Cardiac muscle cell (in vitro differentiated cells and primary cell): ENCODE results near the gene SNRK. TPM values are rescaled to one million over a fixed set of nuclear protein-coding genes. Genes with fewer than 3 reads are reported as not detected.

Source experiments
- DNase-seq, 2 donors: peaks; one replicate each; pipeline versions ENCODE4 v3.0.0 to v3.0.0-alpha.2; 2010 to 2017; ENCODE audit warnings: low read depth in 1 of 2, low spot score in 1 of 2
- H3K27ac ChIP-seq: fragments of 200-600 bp; sonication (generic); 2 replicates; pipeline ENCODE4 v1.5.1; 2016
- H3K27me3 ChIP-seq: fragments of 200-600 bp; sonication (generic); 2 replicates; pipeline ENCODE4 v1.6.0; 2016; ENCODE audit warnings: control low read depth
- H3K36me3 ChIP-seq: fragments of 200-600 bp; sonication (generic); 2 replicates; pipeline ENCODE4 v1.5.1; 2016; ENCODE audit warnings: control low read depth
- H3K4me1 ChIP-seq: fragments of 200-600 bp; sonication (generic); 2 replicates; pipeline ENCODE4 v1.8.1; 2017; ENCODE audit warnings: low read depth, mild to moderate bottlenecking, mixed run types
- H3K4me3 ChIP-seq: fragments of 200-600 bp; sonication (generic); 2 replicates; pipeline ENCODE4 v1.5.1; 2016; ENCODE audit warnings: mild to moderate bottlenecking
- H3K9me3 ChIP-seq: fragments of 200-600 bp; sonication (generic); 2 replicates; pipeline ENCODE4 v1.5.1; 2017; ENCODE audit warnings: low read depth, mild to moderate bottlenecking, control low read depth
- CTCF ChIP-seq: IDR thresholded peaks from 2 replicates; pipeline ENCODE4 v1.5.1; 2012; ENCODE audit warnings: low read depth, mild to moderate bottlenecking, low read length
- polyA plus RNA-seq: library from polyadenylated mRNA; unstranded; fragments of >200 nt; fragmentation: Nextera tagmentation; extraction: Ambion mirVana; gene quantifications from 2 replicates; pipeline ENCODE4 v1.2.1, GENCODE V29; 2016
- total RNA-seq: library from RNA; depleted of rRNA; stranded (reverse); fragments of >200 nt; gene quantifications from 2 replicates; pipeline ENCODE4 v1.2.3, GENCODE V29; 2016

Gene SNRK
- total and polyA plus RNA-seq, 2 experiments from 2014 or later, result 4.6 to 15.6 TPM

GRCh38 chr3:43365601-43366305 is 79.4 kb downstream of the SNRK start:
- Histone ChIP-seq H3K27ac (no peak overlapping the region), H3K9me3 (no peaks in the 10 kb centered on the region), H3K4me1 (no peaks in the 10 kb centered on the region), H3K36me3 (no peaks in the 10 kb centered on the region), H3K4me3 (no peak overlapping the region), H3K27me3 (no peaks in the 10 kb centered on the region)
- TF ChIP-seq CTCF, result no peak
- DNase-seq, result no peak

GRCh38 chr3:43366481-43366880 is 80.1 kb downstream of the SNRK start:
- no peak for TF ChIP-seq CTCF
- H3K27me3 ChIP-seq, result no peaks in the 10 kb centered on the region
- H3K4me1 ChIP-seq, result no peaks in the 10 kb centered on the region
- H3K4me3 ChIP-seq, result no peak overlapping the region
- H3K27ac ChIP-seq, result no peak overlapping the region
- DNase-seq, result no peak
- H3K36me3 ChIP-seq, result no peaks in the 10 kb centered on the region
- H3K9me3 ChIP-seq, result no peaks in the 10 kb centered on the region

GRCh38 chr3:43366885-43367284 is 80.5 kb downstream of the SNRK start:
- Histone ChIP-seq H3K27me3 (no peaks in the 10 kb centered on the region), H3K4me3 (no peak overlapping the region), H3K4me1 (no peaks in the 10 kb centered on the region), H3K27ac (no peak overlapping the region), H3K9me3 (no peaks in the 10 kb centered on the region), H3K36me3 (no peaks in the 10 kb centered on the region)
- no peak for DNase-seq
- TF ChIP-seq CTCF, result no peak

GRCh38 chr3:43369404-43370292 is 83.3 kb downstream of the SNRK start:
- Histone ChIP-seq H3K9me3 (no peaks in the 10 kb centered on the region), H3K27me3 (no peaks in the 10 kb centered on the region), H3K4me1 (no peaks in the 10 kb centered on the region), H3K36me3 (no peaks in the 10 kb centered on the region), H3K27ac (no peak overlapping the region), H3K4me3 (no peak overlapping the region)
- no peak for DNase-seq
- TF ChIP-seq CTCF, result no peak

GRCh38 chr3:43370293-43370980 is 84.1 kb downstream of the SNRK start:
- H3K27ac ChIP-seq, result no peak overlapping the region
- H3K4me3 ChIP-seq, result no peak overlapping the region
- H3K27me3 ChIP-seq, result no peaks in the 10 kb centered on the region
- no peaks in the 10 kb centered on the region for H3K36me3 ChIP-seq
- DNase-seq, result no peak
- no peak for TF ChIP-seq CTCF
- no peaks in the 10 kb centered on the region for H3K9me3 ChIP-seq
- H3K4me1 ChIP-seq, result no peaks in the 10 kb centered on the region
